NCI-H2107 (cell line): ENCODE measurements around the gene DPH5.

Experiments used
- DNase-seq: peaks from one replicate; lab custom pipeline; 2025; lab: John Stamatoyannopoulos, UW

DPH5 gene

GRCh38 chr1:100941580-100942216 lies 83.9 kb downstream of the DPH5 start:
- no peak for DNase-seq

- DNase-seq: no peak
These were observed 84.5 kb downstream of the DPH5 start for GRCh38 chr1:100941098-100941527.
